HepG2 (cell line): ENCODE data around the gene KRT6C. TPM values are rescaled to one million over a fixed set of nuclear protein-coding genes. Genes with fewer than 3 reads are reported as not detected.

Source experiments
- ATAC-seq: fragments of 200-7000 bp; cut with Tn5 transposase; 3 replicates; pipeline ENCODE4 v1.9.1; 2020; ENCODE audit warnings: mild to moderate bottlenecking, moderate library complexity
- BruUV-seq: library from RNA; stranded (reverse); fragments of 400-500 nt; replicated peaks from 2 replicates; lab custom pipeline; 2021; lab: Mats Ljungman, UMichigan
- CTCF ChIA-PET: fragments of 300-600 bp; formaldehyde crosslinking; extraction: SDS; loops from one replicate; lab custom pipeline; 2021; ENCODE audit warnings: low total read pairs, inconsistent platforms, low intra/inter-chr PET ratio; lab: Yijun Ruan, JAX
- POLR2A ChIA-PET: fragments of 350-600 bp; sonication (Branson Sonifier 250); formaldehyde crosslinking; loops from one replicate; lab custom pipeline; 2020; ENCODE audit warnings: antibody characterized with exemption, inconsistent platforms; lab: Yijun Ruan, JAX
- DNase-seq: peaks from one replicate; pipeline ENCODE4 v3.0.0-alpha.2; 2015; ENCODE audit warnings: low spot score
- FAIRE-seq: peaks from 3 replicates; lab custom pipeline; 2011; peaks lifted over from hg19 to GRCh38; lab: Jason Lieb, UNC
- H2AFZ ChIP-seq: one replicate; pipeline ENCODE4 v1.6.1; 2011; ENCODE audit warnings: low read length, inconsistent platforms
- H3K27ac ChIP-seq: fragments of 300-600 bp; 3 replicates; pipeline ENCODE4 v1.8.0; 2011; ENCODE audit warnings: mixed run types, mild to moderate bottlenecking, mixed read lengths, low read length, inconsistent platforms; ENCODE audit not compliant: insufficient read depth; ENCODE audit errors: extremely low read length
- H3K27me3 ChIP-seq, 2 experiments: fragments of 200-600 bp in 1 of 2; 2 replicates in 1 of 2; 3 replicates in 1 of 2; pipeline versions ENCODE4 v1.6.0 to v1.8.0; 2011; ENCODE audit warnings: low read length in 2 of 2, mild to moderate bottlenecking in 2 of 2, moderate library complexity in 2 of 2, inconsistent platforms in 1 of 2; ENCODE audit not compliant: insufficient read depth in 2 of 2, control insufficient read depth in 1 of 2
- H3K36me3 ChIP-seq, 2 experiments: fragments of 200-600 bp in 1 of 2; replicated peaks in 1 of 2; 2 replicates in 1 of 2; 3 replicates in 1 of 2; pipeline versions ENCODE4 v1.5.1 to v1.8.0; 2011; ENCODE audit warnings: low read length in 2 of 2, inconsistent platforms in 1 of 2; ENCODE audit not compliant: insufficient read depth in 2 of 2, control insufficient read depth in 1 of 2
- H3K4me1 ChIP-seq: 2 replicates; pipeline ENCODE4 v1.5.1; 2012; ENCODE audit warnings: low read length, inconsistent platforms; ENCODE audit not compliant: insufficient read depth
- H3K4me2 ChIP-seq: 2 replicates; pipeline ENCODE4 v1.6.0; 2011; ENCODE audit warnings: low read depth, low read length, inconsistent platforms
- H3K4me3 ChIP-seq, 3 experiments: fragments of 200-600 bp in 1 of 3; sonication (generic), shearing (Covaris generic) in 1 of 3; replicated peaks in 1 of 3; 2 replicates each; pipeline ENCODE4 v1.5.1; 2011 to 2016; ENCODE audit warnings: low read length in 3 of 3, inconsistent platforms in 2 of 3, low read depth in 2 of 3, mild to moderate bottlenecking in 2 of 3, control low read depth in 1 of 3, mixed read lengths in 1 of 3; ENCODE audit not compliant: insufficient read depth in 1 of 3
- H3K79me2 ChIP-seq: one replicate; pipeline ENCODE4 v1.6.1; 2011; ENCODE audit warnings: low read length, inconsistent platforms; ENCODE audit not compliant: insufficient read depth
- H3K9ac ChIP-seq: 2 replicates; pipeline ENCODE4 v1.6.0; 2011; ENCODE audit warnings: mild to moderate bottlenecking, low read depth, low read length, inconsistent platforms; ENCODE audit not compliant: insufficient read depth
- H3K9me3 ChIP-seq: 2 replicates; pipeline ENCODE4 v1.5.1; 2012; ENCODE audit warnings: mild to moderate bottlenecking, low read length
- H4K20me1 ChIP-seq: 2 replicates; pipeline ENCODE4 v1.6.0; 2011; ENCODE audit warnings: inconsistent platforms, mild to moderate bottlenecking, low read length, moderate library complexity; ENCODE audit not compliant: insufficient read depth
- CREB3 ChIP-seq: sonication (generic); formaldehyde crosslinking; IDR thresholded peaks from 2 replicates; pipeline ENCODE4 v1.5.0; 2020; ENCODE audit warnings: missing genetic modification reagents
- NONO ChIP-seq, 2 experiments: fragments of 450-650 bp in 1 of 2; sonication (generic) in 1 of 2; formaldehyde crosslinking in 1 of 2; IDR thresholded peaks in 1 of 2; conservative IDR thresholded peaks in 1 of 2; 2 replicates each; pipeline versions ENCODE4 v1.6.1 to v1.8.0; 2017 to 2022; ENCODE audit warnings: mild to moderate bottlenecking in 1 of 2, missing genetic modification reagents in 1 of 2, moderate library complexity in 1 of 2
- PLRG1 ChIP-seq: fragments of 450-650 bp; conservative IDR thresholded peaks from 2 replicates; pipeline ENCODE4 v1.6.1; 2016
- PLSCR1 ChIP-seq: sonication (generic); formaldehyde crosslinking; IDR thresholded peaks from 2 replicates; pipeline ENCODE4 v1.5.0; 2020; ENCODE audit warnings: missing genetic modification reagents, mild to moderate bottlenecking, borderline replicate concordance
- PRDM15 ChIP-seq: sonication (generic); formaldehyde crosslinking; IDR thresholded peaks from 2 replicates; pipeline ENCODE4 v1.4.0; 2020; ENCODE audit warnings: missing genetic modification reagents
- RARA ChIP-seq: IDR thresholded peaks from 2 replicates; pipeline ENCODE4 v1.6.1; 2016; ENCODE audit warnings: missing genetic modification reagents, missing compliant biosample characterization
- TBX3 ChIP-seq: fragments of 450-650 bp; IDR thresholded peaks from 2 replicates; pipeline ENCODE4 v1.6.1; 2017; ENCODE audit warnings: antibody characterized with exemption, mild to moderate bottlenecking, inconsistent platforms, borderline replicate concordance
- TFDP1 ChIP-seq: IDR thresholded peaks from 2 replicates; pipeline ENCODE4 v1.6.1; 2016; ENCODE audit warnings: missing compliant biosample characterization, missing genetic modification reagents, borderline replicate concordance
- ZBTB21 ChIP-seq: sonication (generic); formaldehyde crosslinking; IDR thresholded peaks from 2 replicates; pipeline ENCODE4 v1.4.0; 2020; ENCODE audit warnings: missing genetic modification reagents
- ZMAT5 ChIP-seq: sonication (generic); formaldehyde crosslinking; IDR thresholded peaks from 2 replicates; pipeline ENCODE4 v1.5.0; 2020; ENCODE audit warnings: mild to moderate bottlenecking, low read depth, missing genetic modification reagents, borderline replicate concordance
- ZNF761 ChIP-seq: sonication (generic); formaldehyde crosslinking; conservative IDR thresholded peaks from 2 replicates; pipeline ENCODE4 v1.4.0; 2020; ENCODE audit warnings: mild to moderate bottlenecking, missing genetic modification reagents
- ZUFSP ChIP-seq: sonication (generic); formaldehyde crosslinking; IDR thresholded peaks from 2 replicates; pipeline ENCODE4 v1.9.0; 2021; ENCODE audit warnings: missing genetic modification reagents, mild to moderate bottlenecking, borderline replicate concordance
- WGBS: methylation state at CpG from one replicate; pipeline ENCODE4 v1.1.6; 2017; ENCODE audit warnings: low lambda C conversion rate; 5-methylcytosine and 5-hydroxymethylcytosine counted together
- in situ Hi-C: cut with HindIII; loops from 2 replicates; pipeline ENCODE4 v1.10.0; 2017; ENCODE audit warnings: low pct_unique_long_range_greater_than_20kb; ENCODE audit not compliant: extremely low pct_ligation_motif_present
- intact Hi-C: fragments of 100-400 bp; cut with micrococcal nuclease; formaldehyde crosslinking; loops from one replicate; pipeline ENCODE4 v1.10.0; 2022; ENCODE audit not compliant: unreplicated experiment
- polyA plus RNA-seq, 8 experiments: library from polyadenylated mRNA; depleted of rRNA in 3 of 8; stranded (reverse) in 7 of 8; unstranded in 1 of 8; fragments of >200 nt; fragmentation: Illumina TruSeq in 4 of 8; extraction: Trizol in 4 of 8; gene quantifications; 2 replicates each; pipeline versions ENCODE4 v1.2.1 to v1.2.3, GENCODE V29; 2011 to 2016; ENCODE audit warnings: low read depth in 4 of 8, missing spikeins in 1 of 8, mixed read lengths in 1 of 8; ENCODE audit not compliant: insufficient read depth in 1 of 8
- total RNA-seq, 5 experiments: library from RNA; depleted of rRNA; stranded (reverse); fragments of >200 nt; fragmentation: Illumina TruSeq; extraction: Trizol; gene quantifications; 2 replicates each; pipeline ENCODE4 v1.2.3, GENCODE V29; 2016; ENCODE audit warnings: low read depth in 1 of 5

Gene KRT6C
- total and polyA plus RNA-seq, 2 of the 13 experiments (the other 11 are each of a cell fraction or from before 2014, with no cell fraction given) = 0.03 TPM; not detected in 1

- H3K4me1 ChIP-seq = no peaks in the 10 kb centered on the region
- H3K9ac ChIP-seq = no peak overlapping the region
- DNase-seq = no peak
- 18% methylated on average over 6 of the region's 6 CpGs for WGBS
- no peak overlapping the region for H2AFZ ChIP-seq
- no TSS peak for BruUV-seq
- H3K27me3 ChIP-seq = no peaks in the 10 kb centered on the region; a peak in 2 of 5 replicates
- peaks cover 14% of the 10 kb centered on the region for H3K9me3 ChIP-seq
- no peaks in the 10 kb centered on the region for H3K36me3 ChIP-seq
- no peak overlapping the region for H3K4me3 ChIP-seq
- no peak overlapping the region for H3K27ac ChIP-seq
- ChIA-PET POLR2A (no interaction called here), CTCF (no interaction called here)
- intact Hi-C loops (no loop called here), in situ Hi-C loops (no loop called here)
- no peaks in the 10 kb centered on the region for H4K20me1 ChIP-seq
- H3K79me2 ChIP-seq = no peaks in the 10 kb centered on the region
- no peak overlapping the region for H3K4me2 ChIP-seq
- FAIRE-seq = no peak
- no peak for ATAC-seq
- no peak for TF ChIP-seq RARA (CRISPR knock-in tag)
- no peak for TF ChIP-seq NONO (IDR thresholded peaks at IDR 0.05)
- no peak for TF ChIP-seq NONO (CRISPR knock-in tag; conservative IDR thresholded peaks at IDR 0.05)
- TF ChIP-seq ZMAT5 (CRISPR knock-in tag) = no peak
- TF ChIP-seq PLSCR1 = no peak
- TF ChIP-seq CREB3 = no peak
- TF ChIP-seq TBX3 = no peak
- no peak for TF ChIP-seq PLRG1
- TF ChIP-seq ZUFSP = no peak
- TF ChIP-seq PRDM15 (CRISPR knock-in tag) = no peak
- no peak for TF ChIP-seq ZBTB21
- TF ChIP-seq TFDP1 (CRISPR knock-in tag) = no peak
- TF ChIP-seq ZNF761 (CRISPR knock-in tag) = no peak
These were observed 40.1 kb upstream of the KRT6C start for GRCh38 chr12:52513736-52514135.
